Heart left ventricle (tissue), 13 donors: Measurements from ENCODE around the gene SLC25A28.

Source experiments
- POLR2A ChIP-seq, 2 donors: fragments of 450-650 bp; IDR thresholded peaks; one replicate each; pipeline ENCODE4 v1.6.1; 2017; ENCODE audit warnings: antibody characterized with exemption in 2 of 2, mild to moderate bottlenecking in 2 of 2, moderate library complexity in 2 of 2
- TF ChIP-seq, protein P1 (sequence below), 12 donors: fragments of 200-600 bp; sonication (generic) in 4 of 12; IDR thresholded peaks; one replicate each; pipeline versions ENCODE4 v1.5.0 to v1.8.0; 2018 to 2022; ENCODE audit warnings: antibody characterized with exemption in 12 of 12, mild to moderate bottlenecking in 5 of 12
- donor health status: ischemic (EF 13 %, LVEDD 7.1; RV severe dilation, severe dysfunction).
- donor health status: DM: no; HTN: yes; CAD: no.
- donor health status: DM: no; HTN: no; CAD: no.
- donor health status: ischemic (EF 25% LVEDD 6.9; RV normal size, moderate dysfunction).
- donor health status: ischemic (EF 25% LVEDD 5.7; RV mildly dilated, moderate dysfunction).
- donor health status: ischemic (EF 35%, LVEDD 5.7; RV mildly dilated, moderate dysfunction).
- donor health status: nonischemic (EF 11% LVEDD 7.7; RV severe dilation, severe dysfunction).
- donor health status: DM: yes; HTN: yes; CAD: no.
- donor health status: PGD.
- donor health status: ischemic (EF 29% LVEDD 5.4; RV normal size, mild dysfunction).
- donor health status: nonischemic (EF 23%, LVEDD 6.1; RV moderate dilation, normal function).

DNA sequence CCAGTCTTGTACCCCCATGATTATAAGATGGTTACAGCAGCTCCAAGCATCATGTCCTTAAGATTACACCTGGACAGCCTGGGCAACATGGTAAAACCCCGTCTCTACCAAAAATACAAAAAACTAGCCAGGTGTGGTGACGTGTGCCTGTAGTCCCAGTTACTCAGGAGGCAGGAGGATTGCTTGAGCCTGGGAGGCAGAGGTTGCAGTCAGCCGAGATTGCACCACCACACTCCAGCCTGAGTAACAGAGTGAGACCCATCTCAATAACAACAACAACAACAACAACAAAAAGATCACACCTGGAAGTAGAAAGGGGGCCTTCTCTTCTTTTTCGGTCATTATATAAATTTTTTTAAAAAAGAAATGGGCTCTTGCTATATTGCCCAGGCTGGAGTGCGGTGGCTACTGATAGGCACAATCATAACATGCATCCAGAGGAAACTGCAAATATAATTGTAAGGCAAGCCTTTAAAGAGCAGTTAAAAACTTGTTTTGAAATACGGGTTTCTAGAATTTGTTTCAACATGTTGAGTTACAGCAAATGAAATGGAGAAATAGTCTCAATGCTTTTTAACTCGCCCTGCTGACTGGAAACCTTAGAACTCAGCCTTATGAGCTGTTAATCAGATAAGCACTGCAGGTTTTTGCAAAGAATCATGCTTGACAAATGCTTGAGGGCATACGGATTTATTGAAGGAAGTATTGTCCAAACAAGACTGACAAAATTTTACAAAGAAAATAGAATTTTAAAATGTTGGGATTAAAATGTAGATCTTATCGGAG, 34.3 kb upstream of the SLC25A28 start:
- TF ChIP-seq, protein P1, sequence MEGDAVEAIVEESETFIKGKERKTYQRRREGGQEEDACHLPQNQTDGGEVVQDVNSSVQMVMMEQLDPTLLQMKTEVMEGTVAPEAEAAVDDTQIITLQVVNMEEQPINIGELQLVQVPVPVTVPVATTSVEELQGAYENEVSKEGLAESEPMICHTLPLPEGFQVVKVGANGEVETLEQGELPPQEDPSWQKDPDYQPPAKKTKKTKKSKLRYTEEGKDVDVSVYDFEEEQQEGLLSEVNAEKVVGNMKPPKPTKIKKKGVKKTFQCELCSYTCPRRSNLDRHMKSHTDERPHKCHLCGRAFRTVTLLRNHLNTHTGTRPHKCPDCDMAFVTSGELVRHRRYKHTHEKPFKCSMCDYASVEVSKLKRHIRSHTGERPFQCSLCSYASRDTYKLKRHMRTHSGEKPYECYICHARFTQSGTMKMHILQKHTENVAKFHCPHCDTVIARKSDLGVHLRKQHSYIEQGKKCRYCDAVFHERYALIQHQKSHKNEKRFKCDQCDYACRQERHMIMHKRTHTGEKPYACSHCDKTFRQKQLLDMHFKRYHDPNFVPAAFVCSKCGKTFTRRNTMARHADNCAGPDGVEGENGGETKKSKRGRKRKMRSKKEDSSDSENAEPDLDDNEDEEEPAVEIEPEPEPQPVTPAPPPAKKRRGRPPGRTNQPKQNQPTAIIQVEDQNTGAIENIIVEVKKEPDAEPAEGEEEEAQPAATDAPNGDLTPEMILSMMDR (IDR thresholded peaks at IDR 0.05) = no peak
- no peak for TF ChIP-seq POLR2A (IDR thresholded peaks at IDR 0.05)
